Stimulated activated CD4-positive, alpha-beta T cell treated with anti-CD3 and anti-CD28 coated beads, Interleukin-1b, Interleukin-23, amount 100 ng/mL, for 48 hours (primary cell): ENCODE results near the gene MIEF2.
"Not testable (repeated sequence)": the region's sequence is repeated elsewhere in the genome, so short reads cannot be mapped to it uniquely, and the experiment has no call there.

Experiments
- DNase-seq: peaks from one replicate; pipeline ENCODE4 v3.0.0-alpha.2; 2020

The MIEF2 gene

GRCh38 chr17:18257268-18257981, 3.0 kb upstream of the MIEF2 start:
- DNase-seq = peak; percentile 21

GRCh38 chr17:18257982-18258355, 2.5 kb upstream of the MIEF2 start:
- DNase-seq = peak; percentile 44

- DNase-seq = peak; percentile 36
Measured at GRCh38 chr17:18258356-18259038, 2.0 kb upstream of the MIEF2 start, which contains the start of gene FLII. Gene FLII, minus strand, starts transcription at chr17:18258738. Its CDS starts 48 bp downstream, at chr17:18258690.

GRCh38 chr17:18259621-18260331, 686 bp upstream of the MIEF2 start:
- DNase-seq = no peak

GRCh38 chr17:18261146-18261515, 669 bp downstream of the MIEF2 start:
- peak; percentile 48 for DNase-seq

DNA sequence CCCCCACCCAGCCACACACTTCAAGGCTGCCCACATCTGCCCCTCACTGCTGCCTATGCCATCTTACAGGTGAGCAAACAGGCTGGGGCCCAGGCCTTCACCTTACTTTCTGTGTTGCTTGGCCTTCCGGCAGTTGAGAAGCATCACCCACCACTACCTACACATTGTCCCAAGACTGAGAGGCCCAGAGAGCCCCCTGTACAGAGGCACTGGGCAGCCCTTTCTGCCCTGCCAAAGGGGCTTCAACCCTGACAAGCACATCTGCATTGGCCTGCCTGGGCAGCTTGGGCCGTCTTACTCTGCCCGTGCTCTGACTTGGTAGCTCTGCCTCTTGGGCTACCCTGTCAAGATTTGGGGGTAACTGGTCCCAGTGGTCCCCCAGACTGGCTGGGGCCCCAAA, 1.2 kb downstream of the MIEF2 start:
- DNase-seq = no peak

- DNase-seq = no peak
Measured at GRCh38 chr17:18262111-18262510, 1.6 kb downstream of the MIEF2 start.

GRCh38 chr17:18262641-18263040, 2.2 kb downstream of the MIEF2 start:
- no peak for DNase-seq

DNA sequence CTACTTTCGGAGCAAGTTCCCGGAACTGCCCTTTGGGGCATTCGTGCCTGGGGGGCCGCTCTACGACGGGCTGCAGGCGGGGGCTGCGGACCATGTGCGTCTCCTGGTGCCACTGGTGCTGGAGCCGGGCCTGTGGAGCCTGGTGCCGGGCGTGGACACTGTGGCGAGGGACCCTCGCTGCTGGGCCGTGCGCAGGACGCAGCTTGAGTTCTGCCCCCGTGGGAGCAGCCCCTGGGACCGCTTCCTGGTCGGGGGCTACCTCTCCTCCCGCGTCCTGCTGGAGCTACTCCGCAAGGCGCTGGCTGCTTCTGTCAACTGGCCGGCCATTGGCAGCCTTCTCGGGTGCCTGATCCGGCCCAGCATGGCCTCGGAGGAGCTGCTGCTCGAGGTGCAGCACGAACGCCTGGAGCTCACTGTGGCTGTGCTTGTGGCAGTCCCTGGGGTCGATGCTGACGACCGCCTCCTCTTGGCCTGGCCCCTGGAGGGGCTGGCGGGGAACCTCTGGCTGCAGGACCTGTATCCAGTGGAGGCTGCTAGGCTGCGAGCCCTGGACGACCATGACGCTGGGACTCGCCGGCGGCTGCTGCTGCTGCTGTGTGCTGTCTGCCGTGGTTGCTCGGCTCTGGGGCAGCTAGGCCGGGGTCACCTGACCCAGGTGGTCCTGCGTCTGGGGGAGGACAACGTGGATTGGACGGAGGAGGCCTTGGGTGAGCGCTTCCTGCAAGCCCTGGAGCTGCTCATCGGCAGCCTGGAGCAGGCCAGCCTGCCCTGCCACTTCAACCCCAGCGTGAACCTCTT, 3.6 kb downstream of the MIEF2 start:
- no peak for DNase-seq

DNA sequence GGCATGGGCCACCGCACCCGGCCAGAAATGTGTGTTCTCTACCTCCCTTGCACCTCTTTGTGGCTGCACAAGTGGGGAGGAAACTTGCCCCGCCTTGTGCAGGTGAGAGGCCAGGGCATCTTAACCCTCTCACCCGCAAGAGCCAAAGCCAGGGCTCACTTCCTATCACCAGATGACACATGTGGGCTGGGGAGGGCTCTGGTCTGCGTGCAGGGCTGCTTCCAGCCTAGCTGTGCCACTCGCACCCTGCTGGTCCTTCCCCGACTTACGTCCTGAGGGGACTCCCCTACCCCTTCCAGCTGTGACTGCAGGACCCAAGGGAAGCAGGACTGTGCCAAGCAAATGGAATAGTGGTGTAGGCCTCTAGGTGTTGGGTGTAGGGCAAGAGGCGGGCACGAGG, 6.9 kb downstream of the MIEF2 start:
- no peak for DNase-seq

DNA sequence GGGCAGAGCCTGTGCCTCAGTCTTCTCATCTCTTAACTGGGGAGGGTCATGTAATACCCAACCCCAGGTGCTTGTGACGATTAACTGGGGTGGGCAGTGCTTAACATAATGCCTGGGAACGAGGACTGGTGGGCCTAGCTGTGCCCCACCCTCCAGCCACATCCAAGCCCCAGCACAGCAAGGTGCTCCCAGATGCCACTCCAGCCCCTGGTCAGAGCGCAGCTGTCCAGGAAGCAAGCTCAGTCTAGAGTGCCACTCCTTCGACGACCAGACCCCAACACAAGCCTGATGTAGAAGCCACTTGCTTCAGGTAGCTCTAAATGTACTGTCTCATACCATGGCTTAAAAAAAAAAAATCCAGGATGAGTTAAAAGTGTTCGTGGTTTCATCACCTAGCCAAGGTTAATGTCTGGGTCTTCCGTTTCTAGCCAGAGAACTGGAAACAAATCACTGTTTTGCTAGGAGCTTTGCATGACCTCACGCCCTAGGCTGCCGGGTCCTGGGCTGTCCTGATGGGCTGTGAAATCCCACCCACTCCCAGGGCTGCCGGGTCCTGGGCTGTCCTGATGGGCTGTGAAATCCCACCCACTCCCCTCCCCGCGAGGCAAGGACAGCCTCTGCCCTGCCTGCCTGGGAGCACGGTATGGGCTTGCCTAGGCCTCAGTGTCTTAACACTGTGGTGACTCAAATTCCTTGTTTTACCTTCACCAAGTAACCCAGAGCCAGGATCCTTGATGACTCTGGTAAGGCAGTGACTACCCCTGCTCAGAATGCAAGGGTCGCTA, 7.7 kb downstream of the MIEF2 start:
- DNase-seq = no peak

DNA sequence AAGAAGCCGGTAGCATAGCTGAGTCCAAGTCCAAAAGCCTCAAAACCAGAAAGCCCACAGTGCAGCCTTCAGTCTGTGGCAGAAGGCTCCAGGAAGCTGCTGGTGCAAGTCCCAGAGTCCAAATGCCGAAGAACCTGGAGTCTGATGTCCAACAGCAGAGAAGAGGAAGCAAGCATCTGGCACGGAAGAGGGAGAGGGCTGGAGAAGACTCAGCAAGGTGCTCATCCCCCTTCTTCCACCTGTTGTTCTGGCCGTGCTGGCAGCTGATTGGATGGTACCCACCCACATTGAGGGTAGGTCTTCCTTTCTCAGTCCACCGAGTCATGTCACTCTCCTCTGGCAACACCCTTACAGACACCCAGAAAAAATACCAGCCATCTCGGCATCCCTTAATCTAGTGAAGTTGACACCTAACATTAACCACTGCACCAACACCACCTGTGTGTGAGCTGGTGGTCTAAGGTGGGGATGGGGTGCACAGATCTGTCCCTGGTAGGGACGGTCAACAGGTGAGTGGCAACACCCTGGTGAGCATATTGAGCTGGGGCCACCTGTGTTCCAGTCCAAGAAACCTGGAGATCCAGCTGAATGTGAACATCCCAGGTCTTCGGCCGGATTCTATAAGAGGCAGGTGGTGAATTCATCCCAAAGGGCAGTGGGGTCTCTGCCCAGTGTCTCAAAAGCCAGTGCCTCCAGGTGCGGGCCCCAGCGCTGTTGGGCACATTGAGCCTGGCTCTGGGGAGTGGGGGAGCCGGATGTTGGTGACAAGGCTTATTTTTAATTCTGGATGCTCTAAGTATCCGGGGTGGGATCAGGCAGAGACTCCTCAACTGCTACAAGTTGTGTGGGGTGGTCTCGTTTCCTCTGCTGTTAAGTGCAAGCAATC, 9.8 kb downstream of the MIEF2 start:
- no peak for DNase-seq

DNA sequence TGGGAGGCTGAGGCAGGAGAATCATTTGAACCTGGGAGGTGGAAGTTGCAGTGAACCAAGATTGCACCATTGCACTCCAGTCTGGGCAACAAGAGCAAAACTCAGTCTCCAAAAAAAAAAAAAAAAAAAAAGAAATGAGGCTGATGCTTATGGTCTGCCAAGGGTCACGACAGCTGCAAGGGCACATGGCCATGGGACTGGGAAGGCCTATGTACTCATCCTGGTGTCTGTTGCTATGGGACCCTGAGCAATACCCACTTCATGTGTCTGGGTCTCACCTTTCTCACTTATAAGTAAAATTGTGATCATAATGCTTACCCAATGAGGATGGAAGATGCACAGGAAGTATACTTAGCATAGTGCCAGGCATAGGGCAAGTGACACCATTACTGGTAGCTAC, 16.6 kb downstream of the MIEF2 start:
- DNase-seq = no peak

- DNase-seq = no peak
Measured at GRCh38 chr17:18278867-18279266, 18.4 kb downstream of the MIEF2 start.

- DNase-seq = no peak
Measured at GRCh38 chr17:18280249-18280648, 19.8 kb downstream of the MIEF2 start.

- no peak for DNase-seq
Measured at GRCh38 chr17:18280766-18281371, 20.4 kb downstream of the MIEF2 start.

DNA sequence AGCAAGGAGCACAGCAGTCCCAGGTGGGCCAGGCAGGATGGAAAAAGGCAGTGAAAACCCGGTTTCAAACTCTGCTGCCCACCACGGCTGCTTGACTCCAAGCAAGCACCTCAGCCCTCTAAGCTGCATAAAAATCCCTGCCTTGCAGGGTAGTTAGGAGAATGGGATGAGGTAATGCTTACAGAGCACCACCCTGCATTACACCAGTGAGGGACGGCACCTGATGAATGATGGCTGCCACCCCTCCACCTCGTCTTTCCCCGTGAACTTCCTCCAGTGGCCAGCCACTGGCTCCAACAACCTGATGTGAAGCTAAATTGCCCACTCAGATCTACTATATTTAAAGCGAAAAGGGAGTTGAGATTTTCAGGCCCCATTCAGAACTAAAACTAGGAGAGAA, 21.3 kb downstream of the MIEF2 start:
- no peak for DNase-seq

GRCh38 chr17:18285296-18285695, 24.8 kb downstream of the MIEF2 start:
- no peak for DNase-seq

- no peak for DNase-seq
Measured at GRCh38 chr17:18291718-18292540, 31.5 kb downstream of the MIEF2 start.

DNA sequence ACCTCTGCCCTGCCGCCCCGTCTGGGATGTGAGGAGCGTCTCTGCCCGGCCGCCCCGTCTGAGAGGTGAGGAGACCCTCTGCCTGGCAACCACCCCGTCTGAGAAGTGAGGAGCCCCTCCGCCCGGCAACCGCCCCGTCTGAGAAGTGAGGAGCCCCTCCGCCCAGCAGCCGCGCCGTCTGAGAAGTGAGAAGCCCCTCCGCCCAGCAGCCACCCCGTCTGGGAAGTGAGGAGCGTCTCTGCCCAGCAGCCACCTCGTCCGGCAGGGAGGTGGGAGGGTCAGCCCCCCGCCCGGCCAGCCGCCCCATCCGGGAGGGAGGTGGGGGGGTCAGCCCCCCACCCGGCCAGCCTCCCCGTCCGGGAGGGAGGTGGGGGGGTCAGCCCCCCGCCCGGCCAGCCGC, 37.6 kb downstream of the MIEF2 start:
- not testable (repeated sequence) for DNase-seq
